K562 (cell line): ENCODE measurements around the gene TNRC6B. TPM values are rescaled to one million over a fixed set of nuclear protein-coding genes. Genes with fewer than 3 reads are reported as not detected.

Experiments used
- KDM5B ChIP-seq: fragments of 200-600 bp; sonication (generic); IDR thresholded peaks from 2 replicates; pipeline ENCODE4 v1.6.1; 2012; ENCODE audit warnings: low read depth, mild to moderate bottlenecking, moderate library complexity, low read length, control low read depth, inconsistent platforms; ENCODE audit not compliant: insufficient replicate concordance
- SAP30 ChIP-seq: fragments of 200-600 bp; sonication (generic); IDR thresholded peaks from 2 replicates; pipeline ENCODE4 v1.6.1; 2012; ENCODE audit warnings: borderline replicate concordance, low read depth, mild to moderate bottlenecking, moderate library complexity, low read length, control low read depth, inconsistent platforms; ENCODE audit not compliant: insufficient read depth, poor library complexity, severe bottlenecking
- ZBTB7A ChIP-seq: IDR thresholded peaks from 2 replicates; pipeline ENCODE4 v1.6.1; 2011; ENCODE audit warnings: low read depth, mild to moderate bottlenecking, low read length, moderate library complexity, borderline replicate concordance; ENCODE audit not compliant: control insufficient read depth
- polyA plus RNA-seq, 8 experiments: library from polyadenylated mRNA; depleted of rRNA in 4 of 8; stranded (reverse) in 5 of 8; unstranded in 3 of 8; fragments of >200 nt; fragmentation: Nextera tagmentation in 2 of 8; fragmentation: Illumina TruSeq in 1 of 8; extraction: Ambion mirVana in 2 of 8; extraction: Trizol in 1 of 8; gene quantifications; 2 replicates each; pipeline versions ENCODE4 v1.2.1 to v1.2.3, GENCODE V29; 2011 to 2014; ENCODE audit warnings: inconsistent platforms in 1 of 8, missing spikeins in 1 of 8
- total RNA-seq, 7 experiments: library from RNA; depleted of rRNA in 6 of 7; stranded (reverse); fragments of >200 nt in 6 of 7; fragmentation: Illumina TruSeq in 2 of 7; extraction: Trizol in 2 of 7; gene quantifications; 2 replicates each; pipeline versions ENCODE4 v1.2.1 to v1.2.3, GENCODE V29; 2011 to 2021; ENCODE audit warnings: low replicate concordance in 1 of 7
- TF ChIP-seq, protein P1 (sequence below): fragments of 450-650 bp; IDR thresholded peaks from 2 replicates; pipeline ENCODE4 v1.7.1; 2018; ENCODE audit warnings: mild to moderate bottlenecking, low read depth; ENCODE audit not compliant: partially characterized antibody
- TF ChIP-seq, protein P2 (sequence below): sonication (generic); formaldehyde crosslinking; IDR thresholded peaks from 2 replicates; pipeline ENCODE4 v1.8.1; 2023; ENCODE audit warnings: mild to moderate bottlenecking, missing genetic modification reagents

The TNRC6B gene
- total and polyA plus RNA-seq, 9 of the 15 experiments (the other 6 are each of a cell fraction or from before 2014, with no cell fraction given) = 0.96 to 18.8 (median 10.8) TPM

DNA sequence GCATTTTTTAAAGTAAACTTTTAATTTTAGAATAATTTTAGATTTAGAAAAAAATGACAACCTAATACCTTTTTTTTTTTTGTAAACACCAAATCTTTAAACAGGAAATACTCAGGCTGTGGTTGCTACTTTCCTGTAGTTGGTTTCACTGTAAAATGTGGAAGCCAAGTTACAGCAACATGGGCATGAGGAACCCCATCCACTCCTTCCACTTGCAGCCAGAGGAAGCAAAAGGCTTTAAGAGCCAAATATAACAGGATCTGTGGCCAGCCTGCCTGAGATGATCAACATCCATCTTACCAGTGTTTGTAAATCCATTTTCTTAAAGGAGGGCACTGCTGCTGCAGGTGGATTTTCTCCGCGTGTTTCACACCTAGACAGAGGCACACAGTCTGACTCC, 66.2 kb downstream of the TNRC6B start (continued):
- TF ChIP-seq, protein P1, sequence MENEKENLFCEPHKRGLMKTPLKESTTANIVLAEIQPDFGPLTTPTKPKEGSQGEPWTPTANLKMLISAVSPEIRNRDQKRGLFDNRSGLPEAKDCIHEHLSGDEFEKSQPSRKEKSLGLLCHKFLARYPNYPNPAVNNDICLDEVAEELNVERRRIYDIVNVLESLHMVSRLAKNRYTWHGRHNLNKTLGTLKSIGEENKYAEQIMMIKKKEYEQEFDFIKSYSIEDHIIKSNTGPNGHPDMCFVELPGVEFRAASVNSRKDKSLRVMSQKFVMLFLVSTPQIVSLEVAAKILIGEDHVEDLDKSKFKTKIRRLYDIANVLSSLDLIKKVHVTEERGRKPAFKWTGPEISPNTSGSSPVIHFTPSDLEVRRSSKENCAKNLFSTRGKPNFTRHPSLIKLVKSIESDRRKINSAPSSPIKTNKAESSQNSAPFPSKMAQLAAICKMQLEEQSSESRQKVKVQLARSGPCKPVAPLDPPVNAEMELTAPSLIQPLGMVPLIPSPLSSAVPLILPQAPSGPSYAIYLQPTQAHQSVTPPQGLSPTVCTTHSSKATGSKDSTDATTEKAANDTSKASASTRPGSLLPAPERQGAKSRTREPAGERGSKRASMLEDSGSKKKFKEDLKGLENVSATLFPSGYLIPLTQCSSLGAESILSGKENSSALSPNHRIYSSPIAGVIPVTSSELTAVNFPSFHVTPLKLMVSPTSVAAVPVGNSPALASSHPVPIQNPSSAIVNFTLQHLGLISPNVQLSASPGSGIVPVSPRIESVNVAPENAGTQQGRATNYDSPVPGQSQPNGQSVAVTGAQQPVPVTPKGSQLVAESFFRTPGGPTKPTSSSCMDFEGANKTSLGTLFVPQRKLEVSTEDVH = no peak
- TF ChIP-seq KDM5B (no peak), SAP30 (no peak), ZBTB7A (no peak)
- TF ChIP-seq, protein P2, sequence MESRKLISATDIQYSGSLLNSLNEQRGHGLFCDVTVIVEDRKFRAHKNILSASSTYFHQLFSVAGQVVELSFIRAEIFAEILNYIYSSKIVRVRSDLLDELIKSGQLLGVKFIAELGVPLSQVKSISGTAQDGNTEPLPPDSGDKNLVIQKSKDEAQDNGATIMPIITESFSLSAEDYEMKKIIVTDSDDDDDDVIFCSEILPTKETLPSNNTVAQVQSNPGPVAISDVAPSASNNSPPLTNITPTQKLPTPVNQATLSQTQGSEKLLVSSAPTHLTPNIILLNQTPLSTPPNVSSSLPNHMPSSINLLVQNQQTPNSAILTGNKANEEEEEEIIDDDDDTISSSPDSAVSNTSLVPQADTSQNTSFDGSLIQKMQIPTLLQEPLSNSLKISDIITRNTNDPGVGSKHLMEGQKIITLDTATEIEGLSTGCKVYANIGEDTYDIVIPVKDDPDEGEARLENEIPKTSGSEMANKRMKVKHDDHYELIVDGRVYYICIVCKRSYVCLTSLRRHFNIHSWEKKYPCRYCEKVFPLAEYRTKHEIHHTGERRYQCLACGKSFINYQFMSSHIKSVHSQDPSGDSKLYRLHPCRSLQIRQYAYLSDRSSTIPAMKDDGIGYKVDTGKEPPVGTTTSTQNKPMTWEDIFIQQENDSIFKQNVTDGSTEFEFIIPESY (CRISPR knock-in tag) = no peak
- TF ChIP-seq, all 486 proteins: peak for 0
